ENCODE measurements around the gene PTGER4. TPM values are rescaled to one million over a fixed set of nuclear protein-coding genes. Genes with fewer than 3 reads are reported as not detected.

PTGER4 gene
- total RNA-seq, 1 experiment from 2014 or later = 15.7 TPM

DNA sequence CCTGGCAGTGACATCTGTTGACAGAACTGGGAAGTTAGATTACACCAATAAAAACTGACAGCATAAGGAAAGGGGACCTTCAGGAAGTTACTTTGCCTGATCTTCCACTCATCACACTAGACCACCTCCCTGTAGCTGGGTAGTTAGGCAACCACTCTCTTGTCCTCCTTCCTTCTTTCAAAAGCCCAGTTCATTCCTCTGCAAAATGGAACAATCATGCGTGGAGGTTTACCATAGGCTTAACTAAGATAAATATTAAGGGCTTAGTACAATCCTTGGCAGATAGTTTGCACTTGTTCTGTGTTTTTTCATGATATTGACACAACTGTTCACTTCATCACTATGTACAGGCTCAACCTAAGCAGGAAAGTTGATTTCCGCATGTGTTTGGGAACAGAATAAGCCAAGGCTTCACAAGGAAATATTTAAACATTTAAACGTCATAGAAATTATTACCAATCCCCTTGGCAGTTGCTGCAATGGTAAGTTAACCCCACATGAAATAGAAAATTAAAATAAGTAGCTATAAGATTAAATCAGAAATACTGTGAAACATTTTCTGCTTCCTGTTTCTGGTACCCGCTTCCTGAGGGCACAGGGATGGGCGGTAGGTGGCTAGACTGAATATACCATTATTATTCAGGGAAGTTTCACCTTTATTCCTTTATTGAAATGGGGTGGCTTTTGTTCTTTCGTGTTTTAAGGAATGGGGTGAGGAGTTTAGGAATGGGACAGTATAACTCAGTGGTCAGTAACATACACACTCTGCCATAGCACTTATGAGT, 9.9 kb upstream of the PTGER4 start:
- H3F3A ChIP-seq (ENCODE audit: insufficient read depth, low read depth) = no peaks in the 10 kb centered on the region
- peaks cover 8% of the 10 kb centered on the region; the same call in 1 of the 2 replicates for H3K4me1 ChIP-seq (replicated peaks; ENCODE audit: insufficient read depth)
- H3K27ac ChIP-seq = no peak overlapping the region
- H3K9me3 ChIP-seq (ENCODE audit: insufficient read depth, low read depth) = no peaks in the 10 kb centered on the region
- H2AFZ ChIP-seq = no peak overlapping the region
- TF ChIP-seq, protein P1, sequence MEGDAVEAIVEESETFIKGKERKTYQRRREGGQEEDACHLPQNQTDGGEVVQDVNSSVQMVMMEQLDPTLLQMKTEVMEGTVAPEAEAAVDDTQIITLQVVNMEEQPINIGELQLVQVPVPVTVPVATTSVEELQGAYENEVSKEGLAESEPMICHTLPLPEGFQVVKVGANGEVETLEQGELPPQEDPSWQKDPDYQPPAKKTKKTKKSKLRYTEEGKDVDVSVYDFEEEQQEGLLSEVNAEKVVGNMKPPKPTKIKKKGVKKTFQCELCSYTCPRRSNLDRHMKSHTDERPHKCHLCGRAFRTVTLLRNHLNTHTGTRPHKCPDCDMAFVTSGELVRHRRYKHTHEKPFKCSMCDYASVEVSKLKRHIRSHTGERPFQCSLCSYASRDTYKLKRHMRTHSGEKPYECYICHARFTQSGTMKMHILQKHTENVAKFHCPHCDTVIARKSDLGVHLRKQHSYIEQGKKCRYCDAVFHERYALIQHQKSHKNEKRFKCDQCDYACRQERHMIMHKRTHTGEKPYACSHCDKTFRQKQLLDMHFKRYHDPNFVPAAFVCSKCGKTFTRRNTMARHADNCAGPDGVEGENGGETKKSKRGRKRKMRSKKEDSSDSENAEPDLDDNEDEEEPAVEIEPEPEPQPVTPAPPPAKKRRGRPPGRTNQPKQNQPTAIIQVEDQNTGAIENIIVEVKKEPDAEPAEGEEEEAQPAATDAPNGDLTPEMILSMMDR (conservative IDR thresholded peaks at IDR 0.05) = no peak
- no peak for TF ChIP-seq EZH2 (IDR thresholded peaks at IDR 0.05; ENCODE audit: low read depth)
- no peaks in the 10 kb centered on the region for H3K36me3 ChIP-seq (ENCODE audit: low read depth)
- H3K4me3 ChIP-seq = no peak overlapping the region
- no TSS peak for BruUV-seq (replicated peaks)
- ChIA-PET POLR2A (ENCODE audit: unreplicated experiment) (no interaction called here), CTCF (interaction anchor here (0.6 kb wide), 1 partner anchor 721 kb away, joined by 3 read pairs; no protein-coding TSS in a partner anchor)
- no peaks in the 10 kb centered on the region for H4K20me1 ChIP-seq (ENCODE audit: insufficient read depth)
- H3K27me3 ChIP-seq (ENCODE audit: insufficient read depth, low read depth) = no peaks in the 10 kb centered on the region
- no peak overlapping the region for H3K4me2 ChIP-seq
- H3K79me2 ChIP-seq (ENCODE audit: low read depth) = no peaks in the 10 kb centered on the region
- DNase-seq = no peak
- intact Hi-C loops (cut with micrococcal nuclease; ENCODE audit: unreplicated experiment) = no loop called here
- no peaks in the 10 kb centered on the region for H3K9me2 ChIP-seq (ENCODE audit: insufficient read depth)

DNA sequence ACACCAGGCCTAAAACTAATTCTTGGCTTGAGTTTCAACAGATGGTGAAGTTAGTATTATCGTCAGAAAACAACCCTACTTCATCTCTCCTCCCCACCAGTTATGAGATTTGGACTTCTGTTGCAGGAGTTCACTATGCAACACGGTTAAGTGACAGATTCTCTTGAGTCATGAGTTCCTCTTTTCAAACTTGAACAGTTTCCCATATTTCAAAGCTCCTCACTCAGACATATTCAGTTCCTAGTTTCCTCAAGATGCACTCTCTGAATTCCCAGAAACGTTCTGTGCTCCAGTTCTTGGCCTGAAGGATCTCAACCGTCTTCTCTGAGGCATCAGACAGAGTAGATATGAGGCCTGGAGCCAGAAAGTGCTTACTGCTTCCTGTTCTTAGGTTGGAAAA, 7.3 kb upstream of the PTGER4 start:
- H3K9me2 ChIP-seq (ENCODE audit: insufficient read depth) = no peaks in the 10 kb centered on the region
- no peak overlapping the region for H2AFZ ChIP-seq
- no TSS peak for BruUV-seq (replicated peaks)
- TF ChIP-seq, protein P1 (conservative IDR thresholded peaks at IDR 0.05) = no peak
- TF ChIP-seq EZH2 (IDR thresholded peaks at IDR 0.05; ENCODE audit: low read depth) = no peak
- H3K36me3 ChIP-seq (ENCODE audit: low read depth) = no peaks in the 10 kb centered on the region
- H4K20me1 ChIP-seq (ENCODE audit: insufficient read depth) = no peaks in the 10 kb centered on the region
- POLR2A ChIA-PET (ENCODE audit: unreplicated experiment) = interaction anchor here (0.6 kb wide), 1 partner anchor 171 kb away, joined by 3 read pairs; no protein-coding TSS in a partner anchor
- H3K4me3 ChIP-seq = no peak overlapping the region
- H3K27me3 ChIP-seq (ENCODE audit: insufficient read depth, low read depth) = no peaks in the 10 kb centered on the region
- no peak for DNase-seq
- no peaks in the 10 kb centered on the region for H3F3A ChIP-seq (ENCODE audit: insufficient read depth, low read depth)
- no peaks in the 10 kb centered on the region for H3K9me3 ChIP-seq (ENCODE audit: insufficient read depth, low read depth)
- intact Hi-C loops (cut with micrococcal nuclease; ENCODE audit: unreplicated experiment) = no loop called here
- no peaks in the 10 kb centered on the region for H3K79me2 ChIP-seq (ENCODE audit: low read depth)
- H3K27ac ChIP-seq = no peak overlapping the region
- no peak overlapping the region for H3K4me2 ChIP-seq
- peaks cover 13% of the 10 kb centered on the region for H3K4me1 ChIP-seq (replicated peaks; ENCODE audit: insufficient read depth)
- CTCF ChIA-PET = interaction anchor here (0.6 kb wide), 1 partner anchor 232 kb away, joined by 3 read pairs; no protein-coding TSS in a partner anchor

- no TSS peak for BruUV-seq (replicated peaks)
- Histone ChIP-seq H3K79me2 (ENCODE audit: low read depth) (no peaks in the 10 kb centered on the region), H2AFZ (no peak overlapping the region), H3K9me3 (ENCODE audit: insufficient read depth, low read depth) (no peaks in the 10 kb centered on the region), H3K4me1 (replicated peaks; ENCODE audit: insufficient read depth) (peaks cover 23% of the 10 kb centered on the region), H3F3A (ENCODE audit: insufficient read depth, low read depth) (peaks cover 15% of the 10 kb centered on the region), H3K9me2 (ENCODE audit: insufficient read depth) (no peaks in the 10 kb centered on the region), H3K4me2 (no peak overlapping the region), H3K4me3 (no peak overlapping the region), H4K20me1 (ENCODE audit: insufficient read depth) (no peaks in the 10 kb centered on the region), H3K27me3 (ENCODE audit: insufficient read depth, low read depth) (no peaks in the 10 kb centered on the region), H3K27ac (no peak overlapping the region), H3K36me3 (ENCODE audit: low read depth) (no peaks in the 10 kb centered on the region)
- intact Hi-C loops (cut with micrococcal nuclease; ENCODE audit: unreplicated experiment) = loop anchor here (5.0 kb wide), 3 partner anchors 32 to 917 kb away; no protein-coding TSS in a partner anchor
- TF ChIP-seq, protein P1 (conservative IDR thresholded peaks at IDR 0.05) = no peak
- no peak for TF ChIP-seq EZH2 (IDR thresholded peaks at IDR 0.05; ENCODE audit: low read depth)
- no peak for DNase-seq
- ChIA-PET POLR2A (ENCODE audit: unreplicated experiment) (interaction anchor here (0.6 kb wide), 1 partner anchor 150 kb away, joined by 3 read pairs; no protein-coding TSS in a partner anchor), CTCF (no interaction called here)
Measured at GRCh38 chr5:40674661-40675235, 5.0 kb upstream of the PTGER4 start.

Data from PC-9 (cell line).